Measurements from ENCODE around the gene TWNK.

- TF ChIP-seq CTCF (IDR thresholded peaks at IDR 0.05): no peak
- no peak for TF ChIP-seq POLR2AphosphoS5 (IDR thresholded peaks at IDR 0.05)
- no peak for TF ChIP-seq EP300 (IDR thresholded peaks at IDR 0.05)
- TF ChIP-seq POLR2A (IDR thresholded peaks at IDR 0.05): no peak
Measured at GRCh38 chr10:101043363-101043707, 56.0 kb downstream of the TWNK start.

All from gastroesophageal sphincter (tissue), 3 donors.